NCI-H2171 treated with DMSO at 0.1 percent for 48 hours (cell line): ENCODE measurements around the gene C22orf23.

ENCODE experiments used
- DNase-seq: peaks from one replicate; lab custom pipeline; 2025; lab: John Stamatoyannopoulos, UW

The C22orf23 gene

DNA sequence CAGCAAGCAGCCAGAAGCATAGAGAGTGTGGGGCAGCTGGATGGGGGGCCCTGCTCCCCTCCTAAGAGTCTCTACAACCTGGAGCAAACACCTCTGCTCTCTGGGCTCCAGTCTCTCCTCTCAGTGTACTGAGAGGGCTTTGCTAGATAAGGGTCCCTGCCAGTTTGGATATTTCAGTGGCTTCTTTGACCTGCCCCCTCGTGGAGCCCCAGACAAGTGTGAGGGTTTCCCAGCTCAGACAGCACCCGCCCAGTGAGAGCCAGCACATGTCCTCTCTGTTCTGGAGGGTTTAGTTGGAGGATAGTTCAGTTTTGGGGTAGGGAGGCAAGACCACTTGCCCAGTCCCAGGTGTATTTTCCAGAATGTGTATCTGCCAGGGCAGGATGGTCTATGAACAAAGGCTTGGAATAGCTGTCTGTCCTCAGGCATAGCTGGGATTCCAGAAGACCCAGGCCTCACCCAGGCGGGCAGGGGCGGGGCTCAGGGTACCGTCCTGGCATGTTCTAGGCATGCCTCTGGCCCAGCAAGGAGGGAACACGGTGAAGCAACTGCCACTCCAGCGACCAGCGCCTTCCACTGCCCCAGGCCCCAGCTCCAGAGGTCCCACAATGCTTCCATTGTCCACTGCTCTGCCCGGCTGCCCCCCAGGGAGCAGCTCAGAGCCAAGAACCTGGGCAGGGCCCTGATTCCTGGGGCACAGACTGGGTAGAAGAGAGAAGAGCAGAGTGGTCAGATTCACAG lies 54.8 kb downstream of the C22orf23 start:
- no peak for DNase-seq

DNA sequence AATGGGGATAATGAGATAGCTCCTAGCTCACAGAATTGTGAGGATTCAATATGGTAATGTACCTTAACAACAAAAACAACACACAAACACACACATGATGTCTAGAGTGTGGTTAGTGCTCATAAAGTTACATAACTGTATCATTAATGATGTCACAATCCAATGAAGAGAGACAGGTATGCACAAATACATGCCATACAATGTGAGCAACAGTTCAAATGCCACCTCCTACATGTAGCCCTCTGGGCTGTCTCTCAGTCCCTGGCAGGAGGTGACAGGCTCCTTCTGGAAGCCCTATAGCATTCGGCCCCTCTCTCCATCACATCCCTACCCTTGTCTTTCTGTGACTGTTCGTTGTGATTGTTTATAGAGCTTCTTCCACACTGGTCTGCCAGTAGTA lies 55.6 kb downstream of the C22orf23 start:
- no peak for DNase-seq

DNA sequence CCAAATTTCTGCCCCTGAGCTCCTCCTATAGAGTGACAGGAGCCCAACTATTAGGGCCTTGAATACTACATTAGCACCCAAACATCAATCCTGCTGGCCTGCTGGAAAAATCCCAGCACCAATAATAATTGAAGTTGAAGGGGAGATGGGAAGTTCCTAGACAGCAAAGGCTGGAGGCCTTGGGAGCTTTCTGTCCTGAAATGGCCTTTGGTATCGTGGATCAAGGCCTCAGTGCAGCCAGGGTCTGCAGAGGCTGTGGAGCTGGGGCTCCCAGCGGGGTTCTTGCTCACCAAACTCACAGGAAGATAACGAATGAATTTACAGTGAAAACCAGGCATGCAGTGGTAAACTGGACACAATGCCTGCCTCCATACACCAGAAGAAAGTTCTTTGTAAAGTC lies 56.5 kb downstream of the C22orf23 start:
- no peak for DNase-seq

DNA sequence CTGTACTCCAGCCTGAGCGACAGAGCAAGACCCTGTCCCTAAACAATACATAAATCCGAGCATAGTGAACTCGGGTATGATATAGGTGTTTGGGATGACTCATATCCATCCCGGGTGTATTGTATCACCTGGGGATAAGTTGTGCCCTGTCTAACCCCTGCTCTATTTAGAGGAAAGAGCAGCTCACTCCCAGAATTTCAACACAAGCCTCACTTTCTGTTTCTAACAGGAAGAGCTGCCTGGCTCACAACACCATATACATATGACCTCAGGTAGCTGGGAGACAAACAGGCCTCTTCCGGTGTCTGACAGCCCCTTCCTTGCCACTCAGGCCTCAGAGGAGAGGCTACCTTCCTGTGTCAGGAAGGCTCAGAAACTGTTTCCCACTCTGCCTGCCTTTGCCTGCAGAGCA lies 57.2 kb downstream of the C22orf23 start:
- no peak for DNase-seq

DNA sequence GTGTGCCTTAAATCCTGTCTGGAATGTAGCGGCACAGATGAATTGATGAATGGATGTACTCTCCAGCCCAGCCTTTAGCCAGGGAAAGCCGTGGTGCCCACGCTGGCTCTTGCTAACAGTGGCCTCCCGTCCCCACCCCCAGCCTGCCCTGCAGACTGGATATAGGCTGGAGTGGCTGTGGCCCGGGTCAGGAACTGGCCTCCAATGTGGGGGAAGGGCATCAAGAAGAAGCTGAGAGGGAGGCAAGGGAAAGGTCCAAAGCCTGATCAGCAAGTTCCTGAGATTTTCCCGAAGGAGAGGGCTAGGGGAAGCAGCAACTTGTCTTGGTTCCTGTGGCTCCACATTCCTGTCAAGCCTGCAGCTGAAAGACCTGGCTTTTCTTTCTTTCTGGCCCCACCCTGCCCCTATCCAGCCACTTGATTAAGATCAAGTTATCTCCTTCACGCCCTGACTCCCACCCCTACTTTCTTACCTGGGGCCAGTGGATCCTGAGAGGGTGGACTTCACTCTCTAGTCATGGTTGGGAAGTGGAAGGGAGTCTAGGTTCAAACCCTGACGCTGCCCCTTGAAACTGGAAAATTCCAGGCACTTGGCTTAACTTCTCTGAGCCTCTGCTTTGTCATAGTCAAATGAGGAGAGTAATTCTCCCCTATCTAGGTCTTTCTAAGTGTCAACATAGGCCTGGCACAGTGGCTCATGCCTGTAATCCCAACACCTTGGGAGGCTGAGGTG lies 58.3 kb downstream of the C22orf23 start:
- no peak for DNase-seq

DNA sequence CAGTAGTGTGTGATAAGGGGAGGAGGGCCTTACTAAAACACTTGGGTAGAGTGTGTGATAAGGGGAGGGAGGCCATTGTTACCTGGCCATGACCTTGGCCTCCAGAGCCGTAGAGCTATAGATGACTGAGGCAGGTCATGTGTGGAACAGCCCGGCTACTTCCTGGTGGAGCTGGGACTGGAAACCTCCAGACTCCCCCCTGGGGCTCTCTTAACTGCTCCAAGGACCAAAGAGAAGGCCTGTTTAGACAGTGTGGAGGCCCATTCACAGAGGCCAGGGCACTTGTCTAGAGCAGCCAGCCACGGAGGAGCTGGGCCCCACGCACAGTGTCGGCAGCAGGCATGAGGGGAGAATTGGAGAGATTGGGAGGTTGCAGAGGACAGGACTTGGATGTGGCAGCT lies 59.8 kb downstream of the C22orf23 start:
- DNase-seq: no peak
